Activated CD8-positive, alpha-beta memory T cell treated with anti-CD3 and anti-CD28 coated beads, Interleukin-2, amount 50 U/mL, for 4 hours (primary cell): Measurements from ENCODE around the gene GNG7.
"Not testable (repeated sequence)": the region's sequence is repeated elsewhere in the genome, so short reads cannot be mapped to it uniquely, and the experiment has no call there.

ENCODE experiments used
- DNase-seq: peaks from one replicate; pipeline ENCODE4 v3.0.0-alpha.2; 2020

The GNG7 gene

DNA sequence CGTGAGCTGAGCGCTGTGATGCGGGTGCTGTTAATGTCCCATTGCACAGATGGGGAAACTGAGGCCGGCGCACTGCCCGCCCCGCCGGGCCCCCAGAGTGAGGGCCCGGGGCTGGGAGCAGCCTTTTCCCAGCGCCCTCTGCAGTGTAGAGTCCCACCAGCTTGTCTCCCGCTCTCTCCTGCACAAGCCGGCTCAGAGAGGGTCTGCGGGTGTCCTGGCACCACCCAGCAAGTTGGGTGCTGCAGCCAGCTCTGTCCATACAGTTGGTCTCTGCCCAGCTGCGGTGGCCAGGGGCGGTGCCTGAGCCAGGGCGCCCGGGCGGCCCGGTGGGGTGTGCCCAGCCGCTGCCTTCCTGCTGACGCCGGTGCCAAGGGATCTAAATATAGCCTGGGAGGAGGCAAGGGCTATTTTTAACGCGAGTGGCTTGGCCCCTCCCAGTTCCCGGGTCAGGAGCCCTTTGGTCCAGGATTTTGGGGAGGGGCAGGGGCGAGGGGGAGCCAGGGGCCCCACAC lies 207.3 kb downstream of the GNG7 start:
- no peak for DNase-seq

DNA sequence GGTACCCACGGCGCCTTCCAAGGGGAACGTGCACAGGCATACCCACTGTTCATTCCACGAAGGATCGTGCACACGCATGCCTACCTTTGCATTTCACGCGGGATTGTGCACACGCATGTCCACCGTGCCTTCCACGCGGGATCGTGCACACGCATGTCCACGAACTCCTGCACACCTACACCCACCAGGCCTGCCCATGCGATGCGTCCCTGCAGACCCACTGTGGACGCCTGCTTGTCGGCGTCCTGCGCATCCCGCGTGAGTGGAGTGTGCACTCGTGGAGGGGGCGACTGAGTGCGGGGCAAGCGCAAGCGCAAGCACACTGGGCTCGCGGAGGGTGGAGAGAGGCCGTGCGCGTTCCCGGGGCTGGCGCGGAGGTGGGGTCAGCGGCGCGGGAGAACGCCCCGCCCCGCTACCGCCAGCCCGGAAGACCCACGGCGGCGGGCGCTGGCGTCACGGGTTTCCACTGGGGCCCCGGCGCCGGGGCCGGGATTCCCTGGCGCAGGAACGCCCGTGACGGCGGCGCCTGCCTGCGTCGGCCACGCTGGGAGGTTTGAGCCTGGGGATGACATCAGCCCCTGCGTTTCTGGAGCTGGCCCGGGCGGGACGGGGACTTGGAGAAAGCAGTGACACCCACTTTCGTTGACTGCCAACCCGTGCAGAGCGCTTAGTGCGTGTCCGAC lies 207.9 kb downstream of the GNG7 start:
- DNase-seq = peak; percentile 61

DNA sequence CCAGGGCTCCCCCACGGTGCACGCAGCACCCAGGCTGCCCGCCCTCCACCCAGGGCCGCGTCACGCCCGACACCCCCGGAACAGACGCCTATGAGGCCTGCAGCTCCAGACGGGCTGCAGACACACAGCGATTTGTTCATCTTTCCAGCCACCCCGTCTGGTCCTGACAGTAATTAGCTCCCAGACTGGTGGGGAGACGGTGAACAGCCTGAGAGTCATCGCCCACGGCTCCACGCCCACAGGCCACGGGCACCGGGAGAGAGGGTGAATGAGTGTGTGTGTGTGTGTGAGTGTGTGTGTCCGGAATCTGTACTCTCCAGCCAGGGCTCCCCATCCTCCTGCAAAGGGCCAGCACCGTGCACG lies 208.4 kb downstream of the GNG7 start:
- DNase-seq = peak; percentile 39

DNA sequence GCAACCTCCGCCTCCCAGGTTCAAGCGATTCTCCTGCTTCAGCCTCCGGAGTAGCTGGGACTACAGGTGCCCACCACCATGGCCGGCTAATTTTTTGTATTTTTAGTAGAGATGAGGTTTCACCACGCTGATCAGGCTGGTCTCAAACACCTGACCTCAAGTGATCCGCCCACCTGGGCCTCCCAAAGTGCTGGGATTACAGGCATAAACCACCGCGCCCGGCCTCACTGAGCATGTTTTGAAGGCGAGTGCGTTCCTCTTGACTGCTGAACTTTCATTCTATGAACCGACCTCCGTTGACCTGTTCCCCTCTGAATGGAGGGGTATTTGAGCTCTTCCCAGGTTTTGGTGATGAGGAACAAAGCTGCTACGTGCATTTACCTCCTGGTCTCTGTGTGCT lies 209.0 kb downstream of the GNG7 start:
- DNase-seq = not testable (repeated sequence)

- DNase-seq = no peak
Measured at GRCh38 chr19:2492870-2493269, 209.6 kb downstream of the GNG7 start.

DNA sequence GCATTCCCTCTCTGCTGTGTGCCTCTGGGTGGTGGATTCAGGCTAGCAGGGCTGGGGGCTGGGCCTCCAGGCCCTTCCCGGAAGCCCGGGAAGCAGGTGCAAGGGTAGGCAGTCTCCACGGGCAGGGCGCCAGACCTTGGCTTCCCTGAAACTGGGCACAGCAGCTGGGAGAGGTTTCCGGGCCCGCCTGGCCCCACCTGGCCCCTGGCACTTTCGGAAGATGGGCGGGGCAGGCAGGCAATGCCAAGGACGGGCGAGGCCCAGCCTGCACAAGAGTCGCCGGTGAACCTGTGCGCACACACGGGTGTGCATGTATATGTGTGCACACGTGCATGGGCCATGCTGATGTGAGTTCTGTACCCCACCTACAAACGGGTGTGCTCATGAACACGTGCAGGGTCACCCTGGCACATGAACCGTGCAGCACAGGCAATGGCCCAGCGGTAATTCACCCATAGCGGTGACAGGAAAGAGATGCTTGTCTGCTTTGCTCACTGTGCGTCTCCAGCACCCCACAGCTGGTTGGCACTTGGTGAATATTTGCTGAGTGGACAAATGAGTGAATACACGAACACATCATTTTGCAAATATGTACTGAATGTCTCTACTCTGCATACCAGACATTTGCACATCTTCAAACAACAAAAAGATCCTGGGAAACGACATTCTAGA lies 211.2 kb downstream of the GNG7 start:
- DNase-seq = no peak

DNA sequence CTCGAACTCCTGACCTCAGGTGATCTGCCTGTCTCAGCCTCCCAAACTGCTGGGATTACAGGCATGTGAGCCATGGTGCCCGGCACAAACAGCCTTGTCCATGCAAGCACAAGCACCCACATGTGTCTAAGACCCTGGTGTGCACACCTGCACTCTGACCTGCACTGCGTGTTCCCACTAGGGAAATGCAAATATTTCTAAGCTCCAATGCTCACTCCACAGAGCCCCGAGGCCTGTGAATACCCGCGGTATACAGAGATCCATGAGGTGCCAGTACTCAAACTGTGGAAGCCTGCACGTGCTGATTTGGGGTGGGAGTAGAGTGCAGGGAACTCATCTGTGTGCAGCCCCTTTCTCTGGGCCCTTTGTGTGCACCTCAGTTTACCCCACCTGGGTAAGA lies 211.8 kb downstream of the GNG7 start:
- no peak for DNase-seq

DNA sequence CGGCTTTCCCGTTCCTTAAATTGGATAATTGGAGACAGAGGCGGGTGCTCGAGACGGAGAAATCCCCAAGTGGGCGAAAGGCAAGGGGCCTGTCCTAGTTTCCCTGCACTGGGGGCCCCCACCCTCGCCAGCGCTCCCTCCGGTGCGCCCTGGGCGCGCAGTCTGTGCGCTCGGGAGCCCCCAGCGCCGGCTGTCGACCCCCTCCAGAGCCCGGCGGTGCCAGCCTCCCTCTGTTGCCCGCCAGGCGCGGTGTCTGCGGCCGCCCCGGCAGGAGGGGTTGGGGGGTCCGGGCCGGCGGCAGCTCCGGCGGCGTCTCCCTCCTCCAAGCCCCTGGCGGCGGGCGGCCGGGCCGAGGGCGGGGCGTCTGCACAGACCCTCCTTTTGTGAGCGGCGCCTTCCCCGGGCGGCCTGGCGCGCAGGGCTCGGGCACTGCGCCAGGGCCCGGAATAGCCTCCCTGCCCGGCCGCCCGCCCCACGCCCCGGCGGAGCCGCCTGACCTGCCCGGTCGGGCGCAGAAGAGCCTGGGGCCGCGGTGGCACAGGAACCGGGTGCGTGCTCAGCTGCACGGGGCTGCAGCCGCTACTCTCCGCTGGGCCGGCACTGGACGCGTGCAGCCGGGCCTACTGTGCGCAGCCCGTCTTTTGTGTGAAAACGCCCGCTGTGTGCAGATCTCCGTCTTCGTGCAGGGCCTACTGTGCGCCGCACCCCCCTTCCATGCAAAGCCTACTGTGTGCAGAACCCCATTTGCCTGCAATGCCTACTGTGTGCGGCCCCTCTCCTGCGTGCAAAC lies 213.4 kb downstream of the GNG7 start:
- no peak for DNase-seq

- DNase-seq = no peak
Measured at GRCh38 chr19:2488405-2488941, 214.0 kb downstream of the GNG7 start.

DNA sequence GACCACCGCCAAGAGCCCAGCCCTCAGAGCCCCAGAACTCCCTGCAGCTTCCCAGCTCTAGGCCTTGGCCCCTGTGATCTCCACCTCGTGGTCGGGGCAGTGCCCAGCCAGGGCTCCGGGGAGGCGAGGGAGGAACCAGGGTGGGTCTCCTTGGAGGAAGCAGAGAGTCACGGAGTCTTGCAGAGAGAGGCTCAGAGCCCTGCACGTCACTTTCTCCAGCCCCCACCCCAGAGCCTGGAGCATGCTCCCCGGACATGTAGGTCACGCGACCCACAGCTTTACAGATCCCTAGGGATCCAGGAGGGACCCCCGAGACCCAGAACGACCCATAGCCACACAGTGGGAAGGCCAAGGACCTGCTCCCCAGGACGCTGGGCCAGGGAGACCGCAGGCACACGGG lies 214.7 kb downstream of the GNG7 start:
- DNase-seq = no peak

GRCh38 chr19:2487090-2487489 lies 215.4 kb downstream of the GNG7 start:
- DNase-seq = no peak

GRCh38 chr19:2485428-2485827 lies 217.1 kb downstream of the GNG7 start:
- DNase-seq = no peak

GRCh38 chr19:2484178-2484937 lies 218.1 kb downstream of the GNG7 start:
- no peak for DNase-seq

DNA sequence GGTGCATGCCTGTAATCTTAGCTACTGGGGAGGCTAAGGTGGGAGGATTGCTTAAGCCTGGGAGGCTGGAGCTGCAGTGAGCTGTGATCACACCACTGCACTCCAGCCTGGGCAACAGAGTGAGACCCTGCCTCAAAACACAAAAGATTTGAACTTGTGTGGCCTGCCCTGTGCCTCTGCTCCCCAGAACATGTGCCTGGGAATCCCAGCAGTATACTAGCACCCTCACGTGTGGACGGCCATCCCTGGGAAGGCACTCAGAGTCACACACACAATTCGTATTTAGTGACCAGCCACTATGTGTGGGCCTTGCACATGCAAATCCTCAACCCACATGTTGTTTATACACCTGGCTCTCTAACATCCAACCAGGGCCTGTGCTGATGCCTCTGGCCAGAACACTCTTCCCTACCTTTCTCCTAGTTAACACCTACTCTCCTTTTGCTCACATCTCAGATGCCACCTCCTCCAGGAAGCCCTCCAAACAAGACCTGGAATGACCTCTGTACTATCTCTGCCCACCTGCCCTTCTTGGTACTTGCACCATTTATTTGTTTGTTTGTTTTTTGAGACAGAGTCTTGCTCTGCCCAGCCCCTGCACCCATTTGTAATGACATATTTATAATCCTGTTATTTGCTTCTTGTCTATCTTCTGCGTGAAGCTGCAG lies 218.9 kb downstream of the GNG7 start:
- DNase-seq = no peak

DNA sequence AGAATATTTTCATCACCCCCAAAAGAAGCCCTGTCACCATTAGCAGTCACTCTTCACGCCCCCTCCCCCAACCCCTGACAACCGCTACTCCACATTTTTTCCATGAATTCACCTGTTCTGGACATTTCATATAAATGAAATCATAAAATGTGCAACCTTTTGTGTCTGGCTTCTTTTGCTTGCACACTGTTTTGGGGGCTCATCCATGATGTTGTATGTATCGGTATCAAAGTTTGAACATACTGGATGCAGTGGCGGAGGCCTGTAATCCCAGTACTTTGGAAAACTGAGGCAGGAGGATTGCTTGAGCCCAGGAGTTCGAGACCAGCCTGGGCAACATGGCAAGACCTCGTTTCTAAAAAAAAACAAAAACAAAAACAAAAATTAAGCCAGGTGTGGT lies 219.4 kb downstream of the GNG7 start:
- DNase-seq = no peak

- no peak for DNase-seq
Measured at GRCh38 chr19:2482354-2483038, 220.0 kb downstream of the GNG7 start.

GRCh38 chr19:2481466-2481865 lies 221.0 kb downstream of the GNG7 start:
- DNase-seq = no peak

DNA sequence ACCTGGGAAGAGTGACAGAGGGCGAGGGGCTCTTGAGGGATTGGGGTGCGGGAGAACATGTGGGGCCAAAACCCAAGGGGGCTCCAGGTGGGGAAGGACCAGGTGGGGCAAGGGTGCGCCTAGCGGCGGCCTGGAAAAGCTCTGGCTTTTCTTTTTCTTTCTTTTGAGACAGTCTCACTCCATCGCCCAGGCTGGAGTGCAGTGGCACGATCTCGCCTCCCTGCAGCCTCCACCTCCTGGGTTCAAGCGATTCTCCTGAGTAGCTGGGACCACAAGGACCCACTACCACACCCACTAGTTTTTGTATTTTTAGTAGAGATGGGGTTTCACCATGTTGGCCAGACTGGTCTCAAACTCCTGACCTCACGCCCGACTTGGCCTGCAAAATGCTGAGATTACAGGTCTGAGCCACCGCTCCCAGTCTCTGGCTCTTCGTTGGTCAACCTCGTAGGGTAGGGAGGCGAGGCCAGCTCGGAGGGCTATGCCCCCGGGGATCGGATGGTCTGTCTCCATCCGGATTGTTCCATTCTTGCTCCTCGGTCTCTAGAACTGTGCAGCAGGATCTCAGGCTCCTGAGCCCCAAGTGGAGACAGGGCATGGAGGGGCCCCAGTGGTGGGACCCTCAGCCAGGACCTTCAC lies 222.8 kb downstream of the GNG7 start:
- peak; percentile 30 for DNase-seq

GRCh38 chr19:2478756-2479555 lies 223.5 kb downstream of the GNG7 start:
- peak; percentile 74 for DNase-seq

DNA sequence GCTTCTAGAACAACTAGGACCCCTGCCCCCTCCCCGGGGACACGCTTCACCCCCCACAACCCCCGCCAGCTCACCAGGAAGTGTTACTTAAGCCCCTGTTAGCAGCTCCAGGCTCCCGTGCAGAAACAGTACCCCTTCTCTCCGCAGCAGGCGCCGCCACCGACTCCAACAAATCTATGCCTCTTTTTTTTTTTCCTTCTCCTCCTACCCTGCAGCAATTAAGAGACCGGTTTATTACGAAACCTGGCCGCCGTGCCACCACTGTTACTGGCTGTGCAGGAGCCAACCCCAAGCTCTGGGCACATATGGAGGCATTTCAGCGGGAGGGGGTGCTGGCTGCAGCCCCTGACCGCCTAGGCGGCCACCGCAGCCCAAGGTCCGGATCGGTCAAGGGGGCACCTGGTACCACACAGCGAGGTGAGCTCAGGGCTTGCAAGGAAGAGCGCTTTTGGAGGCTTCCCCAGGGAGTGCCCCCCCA lies 224.2 kb downstream of the GNG7 start:
- DNase-seq = peak; percentile 43
